ENCODE data around the gene CASP3. TPM values are rescaled to one million over a fixed set of nuclear protein-coding genes. Genes with fewer than 3 reads are reported as not detected.
A peak's percentile ranks its signal among the peaks of the same experiment; 100 is the strongest.
"Not testable (repeated sequence)": the region's sequence is repeated elsewhere in the genome, so short reads cannot be mapped to it uniquely, and the experiment has no call there.

CASP3 gene
- polyA plus RNA-seq, 1 experiment, result 20.5 TPM

GRCh38 chr4:184657144-184657543, 7.9 kb upstream of the CASP3 start:
- no peaks in the 10 kb centered on the region for H3K36me3 ChIP-seq (ENCODE audit: control insufficient read depth, insufficient read depth, low read length)
- CTCF ChIA-PET, result interaction anchor here (1.2 kb wide), 1 partner anchor 32 kb away, joined by 3 read pairs; no protein-coding TSS in a partner anchor
- POLR2A ChIA-PET, result interaction anchor here (0.8 kb wide), 1 partner anchor 506 kb away, joined by 5 read pairs; no protein-coding TSS in a partner anchor
- H3K4me3 ChIP-seq (ENCODE audit: low read depth, low read length), result no peak overlapping the region
- no peak for DNase-seq (ENCODE audit: low read depth)
- TF ChIP-seq CTCF (IDR thresholded peaks at IDR 0.05; ENCODE audit: insufficient read depth, low read depth, low read length), result no peak
- no peaks in the 10 kb centered on the region for H3K27me3 ChIP-seq (ENCODE audit: control insufficient read depth, insufficient read depth, low read length)

GRCh38 chr4:184655889-184656869, 6.9 kb upstream of the CASP3 start:
- no peak overlapping the region for H3K4me3 ChIP-seq (ENCODE audit: low read depth, low read length)
- DNase-seq (ENCODE audit: low read depth), result no peak
- TF ChIP-seq CTCF (IDR thresholded peaks at IDR 0.05; ENCODE audit: insufficient read depth, low read depth, low read length), result no peak
- H3K36me3 ChIP-seq (ENCODE audit: control insufficient read depth, insufficient read depth, low read length), result no peaks in the 10 kb centered on the region
- POLR2A ChIA-PET, result interaction anchor here (0.8 kb wide), 1 partner anchor 507 kb away, joined by 5 read pairs; no protein-coding TSS in a partner anchor
- CTCF ChIA-PET, result interaction anchor here (0.5 kb wide), 1 partner anchor 220 kb away, joined by 4 read pairs; no protein-coding TSS in a partner anchor
- H3K27me3 ChIP-seq (ENCODE audit: control insufficient read depth, insufficient read depth, low read length), result no peaks in the 10 kb centered on the region

GRCh38 chr4:184653650-184654049, 4.4 kb upstream of the CASP3 start:
- ChIA-PET CTCF (interaction anchor here (0.8 to 0.9 kb wide), 3 partner anchors 9 to 102 kb away, joined by 3 to 4 read pairs (median 4); no protein-coding TSS in a partner anchor), POLR2A (no interaction called here)
- DNase-seq (ENCODE audit: low read depth), result peak; percentile 68
- Histone ChIP-seq H3K4me3 (ENCODE audit: low read depth, low read length) (no peak overlapping the region), H3K36me3 (ENCODE audit: control insufficient read depth, insufficient read depth, low read length) (no peaks in the 10 kb centered on the region), H3K27me3 (ENCODE audit: control insufficient read depth, insufficient read depth, low read length) (no peaks in the 10 kb centered on the region)
- no peak for TF ChIP-seq CTCF (IDR thresholded peaks at IDR 0.05; ENCODE audit: insufficient read depth, low read depth, low read length)

GRCh38 chr4:184652681-184653080, 3.4 kb upstream of the CASP3 start:
- POLR2A ChIA-PET, result not testable (repeated sequence)

GRCh38 chr4:184651899-184652298, 2.7 kb upstream of the CASP3 start:
- no peak for TF ChIP-seq CTCF (IDR thresholded peaks at IDR 0.05; ENCODE audit: insufficient read depth, low read depth, low read length)
- DNase-seq (ENCODE audit: low read depth), result no peak
- ChIA-PET POLR2A (no interaction called here), CTCF (no interaction called here)
- H3K36me3 ChIP-seq (ENCODE audit: control insufficient read depth, insufficient read depth, low read length), result no peaks in the 10 kb centered on the region
- H3K27me3 ChIP-seq (ENCODE audit: control insufficient read depth, insufficient read depth, low read length), result no peaks in the 10 kb centered on the region
- no peak overlapping the region for H3K4me3 ChIP-seq (ENCODE audit: low read depth, low read length)

More at GRCh38 chr4:184652681-184653080, 3.4 kb upstream of the CASP3 start:
- H3K36me3 ChIP-seq (ENCODE audit: control insufficient read depth, insufficient read depth, low read length); DNase-seq (ENCODE audit: low read depth); CTCF ChIA-PET; H3K27me3 ChIP-seq (ENCODE audit: control insufficient read depth, insufficient read depth, low read length); H3K4me3 ChIP-seq (ENCODE audit: low read depth, low read length): not testable (repeated sequence)

Data from BJ (cell line).